Measurements from ENCODE around the gene SMAD3.

GRCh38 chr15:67142092-67142766 lies 76.8 kb downstream of the SMAD3 start:
- TF ChIP-seq CTCF (IDR thresholded peaks at IDR 0.05) = no peak
- TF ChIP-seq POLR2A (IDR thresholded peaks at IDR 0.05) = no peak
